ENCODE data around the gene LIPT2. TPM values are rescaled to one million over a fixed set of nuclear protein-coding genes. Genes with fewer than 3 reads are reported as not detected.
"Not testable (repeated sequence)": the region's sequence is repeated elsewhere in the genome, so short reads cannot be mapped to it uniquely, and the experiment has no call there.

Gene LIPT2
- total and polyA plus RNA-seq, 7 donors, result 1.2 to 3.9 (median 3.2) TPM

DNA sequence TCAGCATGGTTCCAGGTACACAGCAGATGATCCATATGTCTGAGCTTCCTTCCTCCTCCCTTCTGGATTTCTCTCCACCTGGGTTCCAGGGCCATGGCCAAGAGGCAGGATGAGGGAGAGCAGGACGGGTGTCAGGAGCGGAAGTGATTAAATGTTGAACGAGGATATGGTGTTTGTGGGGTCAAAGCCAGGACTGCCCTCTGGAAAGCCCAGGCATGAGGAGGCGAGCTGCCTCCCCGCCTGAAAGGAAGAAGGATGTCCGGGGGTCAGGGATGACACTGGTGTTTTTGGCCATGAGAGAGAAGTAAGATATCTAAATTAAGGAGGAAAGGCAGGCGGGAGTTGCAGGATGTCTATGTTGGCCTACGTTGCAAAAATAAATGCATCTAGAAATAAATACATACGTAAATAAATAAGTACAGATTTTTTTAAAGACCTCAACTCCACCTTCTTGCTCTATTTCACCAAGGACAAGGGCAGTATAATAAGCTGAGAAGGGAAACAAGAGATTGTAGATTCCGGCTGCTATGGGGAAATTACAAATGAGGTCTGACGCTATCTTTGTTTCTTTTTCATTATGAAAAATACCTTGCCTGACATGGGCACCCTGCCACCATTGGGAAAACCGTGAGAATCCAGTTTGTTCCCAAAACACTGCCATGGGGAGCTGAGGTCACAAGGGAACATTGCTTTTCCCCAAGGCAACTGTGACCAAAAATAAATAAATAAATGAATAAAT is 27.6 kb upstream of the LIPT2 start:
- H3K9me3 ChIP-seq, result no peaks in the 10 kb centered on the region
- no peak overlapping the region for H3K4me3 ChIP-seq
- no peaks in the 10 kb centered on the region for H3K36me3 ChIP-seq
- intact Hi-C loops (cut with DNase I), result no loop called here
- TF ChIP-seq POLR2AphosphoS5 (IDR thresholded peaks at IDR 0.05) (no peak), EP300 (IDR thresholded peaks at IDR 0.05) (no peak), POLR2A (IDR thresholded peaks at IDR 0.05) (no peak)
- TF ChIP-seq, protein P1, sequence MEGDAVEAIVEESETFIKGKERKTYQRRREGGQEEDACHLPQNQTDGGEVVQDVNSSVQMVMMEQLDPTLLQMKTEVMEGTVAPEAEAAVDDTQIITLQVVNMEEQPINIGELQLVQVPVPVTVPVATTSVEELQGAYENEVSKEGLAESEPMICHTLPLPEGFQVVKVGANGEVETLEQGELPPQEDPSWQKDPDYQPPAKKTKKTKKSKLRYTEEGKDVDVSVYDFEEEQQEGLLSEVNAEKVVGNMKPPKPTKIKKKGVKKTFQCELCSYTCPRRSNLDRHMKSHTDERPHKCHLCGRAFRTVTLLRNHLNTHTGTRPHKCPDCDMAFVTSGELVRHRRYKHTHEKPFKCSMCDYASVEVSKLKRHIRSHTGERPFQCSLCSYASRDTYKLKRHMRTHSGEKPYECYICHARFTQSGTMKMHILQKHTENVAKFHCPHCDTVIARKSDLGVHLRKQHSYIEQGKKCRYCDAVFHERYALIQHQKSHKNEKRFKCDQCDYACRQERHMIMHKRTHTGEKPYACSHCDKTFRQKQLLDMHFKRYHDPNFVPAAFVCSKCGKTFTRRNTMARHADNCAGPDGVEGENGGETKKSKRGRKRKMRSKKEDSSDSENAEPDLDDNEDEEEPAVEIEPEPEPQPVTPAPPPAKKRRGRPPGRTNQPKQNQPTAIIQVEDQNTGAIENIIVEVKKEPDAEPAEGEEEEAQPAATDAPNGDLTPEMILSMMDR (IDR thresholded peaks at IDR 0.05), result no peak
- H3K27me3 ChIP-seq, result no peaks in the 10 kb centered on the region
- no peak overlapping the region for H3K27ac ChIP-seq
- no peaks in the 10 kb centered on the region for H3K4me1 ChIP-seq
- no peak for DNase-seq
- WGBS, 2 donors, result 84 to 89% methylated on average over 12 of the region's 12 CpGs

DNA sequence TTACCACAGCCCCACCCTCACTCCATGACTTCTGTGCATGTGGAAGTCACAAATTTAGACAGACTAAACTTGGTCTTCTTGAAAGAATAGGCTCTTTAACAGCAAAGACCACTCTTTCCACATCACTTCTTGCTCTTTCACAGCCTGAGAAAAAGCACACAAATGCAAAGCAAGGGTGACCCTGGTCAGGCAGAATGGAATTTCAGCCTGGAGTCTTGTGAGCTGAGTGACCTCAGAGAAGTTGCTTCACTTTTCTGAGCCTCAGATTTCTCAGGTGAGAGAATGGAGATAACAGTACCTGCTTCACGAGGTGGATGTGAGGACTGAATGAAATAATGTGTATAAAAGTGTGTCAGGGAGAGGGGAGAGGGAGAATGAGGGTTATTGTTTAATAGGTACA is 26.8 kb upstream of the LIPT2 start:
- H3K9me3 ChIP-seq, result no peaks in the 10 kb centered on the region
- no peak for TF ChIP-seq POLR2A (IDR thresholded peaks at IDR 0.05)
- TF ChIP-seq, protein P1 (IDR thresholded peaks at IDR 0.05), result no peak
- TF ChIP-seq POLR2AphosphoS5 (IDR thresholded peaks at IDR 0.05), result no peak
- no peak for TF ChIP-seq EP300 (IDR thresholded peaks at IDR 0.05)
- H3K27ac ChIP-seq, result no peak overlapping the region
- WGBS, 2 donors, result 44 to 67% methylated on average over 1 of the region's 1 CpG
- H3K27me3 ChIP-seq, result no peaks in the 10 kb centered on the region
- intact Hi-C loops (cut with DNase I), result no loop called here
- no peak for DNase-seq
- no peak overlapping the region for H3K4me3 ChIP-seq
- H3K36me3 ChIP-seq, result no peaks in the 10 kb centered on the region
- no peaks in the 10 kb centered on the region for H3K4me1 ChIP-seq

DNA sequence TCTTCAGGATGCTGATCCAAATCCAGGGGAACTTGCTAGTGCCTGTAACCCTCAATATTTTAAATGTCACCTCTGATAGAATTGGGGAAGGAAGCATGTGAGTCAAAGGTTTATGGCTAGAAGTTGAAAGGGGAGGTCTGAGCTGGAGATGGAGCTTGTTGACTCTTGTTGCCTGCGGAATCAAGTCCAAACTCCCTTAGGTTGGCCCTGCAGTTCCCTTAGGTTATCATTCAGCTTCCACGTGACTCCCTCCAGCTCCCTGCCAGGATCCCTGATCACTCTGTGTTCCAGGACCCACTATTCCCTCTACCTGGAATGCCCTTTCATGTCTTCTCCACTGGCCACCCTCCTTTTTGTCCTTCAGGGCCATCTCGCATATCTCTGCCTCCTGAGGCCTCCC is 26.2 kb upstream of the LIPT2 start:
- no peak for DNase-seq
- WGBS, 2 donors, result 69 to 82% methylated on average over 3 of the region's 3 CpGs
- H3K4me3 ChIP-seq, result no peak overlapping the region
- no peaks in the 10 kb centered on the region for H3K27me3 ChIP-seq
- TF ChIP-seq POLR2A (IDR thresholded peaks at IDR 0.05) (no peak), EP300 (IDR thresholded peaks at IDR 0.05) (no peak), POLR2AphosphoS5 (IDR thresholded peaks at IDR 0.05) (no peak)
- TF ChIP-seq, protein P1 (IDR thresholded peaks at IDR 0.05), result no peak
- peaks cover 0 to 2% (median 0%) of the 10 kb centered on the region in 4 donors for H3K9me3 ChIP-seq
- no peaks in the 10 kb centered on the region for H3K4me1 ChIP-seq
- no peak overlapping the region for H3K27ac ChIP-seq
- no peaks in the 10 kb centered on the region for H3K36me3 ChIP-seq
- intact Hi-C loops (cut with DNase I), result no loop called here

DNA sequence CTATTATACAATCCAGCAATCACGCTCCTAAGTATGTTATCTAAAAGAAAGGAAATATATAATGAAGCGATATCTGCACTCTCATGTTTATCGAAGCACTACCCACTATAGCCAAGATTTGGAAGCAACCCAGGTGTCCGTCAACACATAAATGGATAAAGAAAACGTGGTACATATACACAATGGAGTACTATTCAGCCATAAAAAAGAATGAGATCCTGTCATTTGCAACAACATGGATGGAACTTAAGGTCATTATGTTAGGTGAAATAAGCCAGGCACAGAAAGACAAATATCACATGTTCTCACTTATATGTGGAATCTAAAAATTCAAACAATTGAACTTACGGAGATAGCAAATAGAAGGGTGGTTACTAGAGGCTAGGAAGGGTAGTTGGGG is 24.1 kb upstream of the LIPT2 start:
- H3K27ac ChIP-seq; H3K9me3 ChIP-seq; H3K4me1 ChIP-seq; H3K36me3 ChIP-seq; intact Hi-C loops (cut with DNase I); H3K4me3 ChIP-seq; H3K27me3 ChIP-seq; DNase-seq: not testable (repeated sequence)
- WGBS, 2 donors, result 91 to 92% methylated on average over 6 of the region's 6 CpGs

DNA sequence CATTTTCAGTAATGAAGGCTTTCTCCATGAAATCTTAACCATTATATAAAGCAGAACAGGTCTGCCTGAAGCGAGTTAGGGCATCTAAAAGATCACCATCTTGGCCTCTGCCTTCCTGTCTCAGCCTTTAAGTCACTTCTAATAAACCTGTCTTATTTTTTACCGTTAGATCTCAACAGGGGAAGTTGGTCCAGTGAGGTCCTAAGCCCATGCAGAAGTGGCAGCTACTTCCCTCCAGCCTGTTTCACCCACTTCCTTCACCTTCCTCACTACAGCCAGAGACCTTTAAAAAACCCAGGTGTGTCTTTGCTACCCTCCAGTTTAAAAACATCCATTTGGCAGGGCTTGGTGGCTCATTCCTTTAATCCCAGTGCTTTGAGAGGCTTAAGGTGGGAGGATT is 14.1 kb upstream of the LIPT2 start:
- Histone ChIP-seq H3K4me3 (no peak overlapping the region), H3K27ac (no peak overlapping the region), H3K4me1 (no peaks in the 10 kb centered on the region), H3K27me3 (no peaks in the 10 kb centered on the region), H3K36me3 (no peaks in the 10 kb centered on the region), H3K9me3 (no peaks in the 10 kb centered on the region)
- no peak for DNase-seq
- WGBS, 2 donors, result 44 to 82% methylated on average over 2 of the region's 2 CpGs
- no peak for TF ChIP-seq POLR2AphosphoS5 (IDR thresholded peaks at IDR 0.05)
- TF ChIP-seq, protein P1 (IDR thresholded peaks at IDR 0.05), result no peak
- TF ChIP-seq POLR2A (IDR thresholded peaks at IDR 0.05), result no peak
- no peak for TF ChIP-seq EP300 (IDR thresholded peaks at IDR 0.05)
- intact Hi-C loops (cut with DNase I), result no loop called here

Data from sigmoid colon (tissue), 7 donors.